GM23338 (cell line): ENCODE results near the gene ADAMTS4. TPM values are rescaled to one million over a fixed set of nuclear protein-coding genes. Genes with fewer than 3 reads are reported as not detected.

Source experiments
- ATAC-seq: fragments of 200-7000 bp; cut with Tn5 transposase; 3 replicates; pipeline ENCODE4 v1.9.1; 2020
- DNase-seq: peaks from one replicate; pipeline ENCODE4 v3.0.0-alpha.2; 2015; ENCODE audit warnings: low spot score
- H2AFZ ChIP-seq: fragments of 200-600 bp; sonication (generic); 2 replicates; pipeline ENCODE4 v1.8.0; 2016; ENCODE audit warnings: antibody characterized with exemption, mild to moderate bottlenecking, moderate library complexity
- H3F3A ChIP-seq: fragments of 200-600 bp; sonication (generic); replicated peaks from 2 replicates; pipeline ENCODE4 v1.8.0; 2017; ENCODE audit warnings: antibody characterized with exemption, mixed run types, low read depth
- H3K27ac ChIP-seq: fragments of 200-600 bp; sonication (generic); 2 replicates; pipeline ENCODE4 v1.6.1; 2016; ENCODE audit warnings: low read depth
- H3K27me3 ChIP-seq: fragments of 200-600 bp; sonication (generic); 2 replicates; pipeline ENCODE4 v1.8.0; 2016; ENCODE audit warnings: mild to moderate bottlenecking, mixed run types, moderate library complexity; ENCODE audit not compliant: insufficient read depth
- H3K36me3 ChIP-seq: fragments of 200-600 bp; sonication (generic); 2 replicates; pipeline ENCODE4 v1.8.0; 2016; ENCODE audit warnings: mild to moderate bottlenecking; ENCODE audit not compliant: insufficient read depth
- H3K4me1 ChIP-seq: fragments of 200-600 bp; sonication (generic); 2 replicates; pipeline ENCODE4 v1.8.0; 2016; ENCODE audit warnings: mild to moderate bottlenecking, moderate library complexity; ENCODE audit not compliant: insufficient read depth
- H3K4me2 ChIP-seq: fragments of 200-600 bp; sonication (generic); 2 replicates; pipeline ENCODE4 v1.7.1; 2017; ENCODE audit warnings: mixed run types
- H3K4me3 ChIP-seq: fragments of 200-600 bp; sonication (generic); 2 replicates; pipeline ENCODE4 v1.6.1; 2016; ENCODE audit warnings: mixed run types
- H3K79me2 ChIP-seq: fragments of 200-600 bp; sonication (generic); replicated peaks from 2 replicates; pipeline ENCODE4 v1.8.0; 2017; ENCODE audit warnings: mild to moderate bottlenecking; ENCODE audit not compliant: insufficient read depth
- H3K9me2 ChIP-seq: fragments of 200-600 bp; sonication (generic); 2 replicates; pipeline ENCODE4 v1.8.0; 2017; ENCODE audit not compliant: insufficient read depth
- H4K20me1 ChIP-seq: fragments of 200-600 bp; sonication (generic); replicated peaks from 2 replicates; pipeline ENCODE4 v1.8.0; 2017; ENCODE audit warnings: mild to moderate bottlenecking; ENCODE audit not compliant: insufficient read depth
- H3K27ac Mint-ChIP-seq: 2 replicates; pipeline ENCODE4 v1.8.0; 2020; ENCODE audit warnings: inconsistent platforms, mild to moderate bottlenecking, moderate library complexity, mixed read lengths
- H3K27me3 Mint-ChIP-seq: 3 replicates; pipeline ENCODE4 v1.8.0; 2022; ENCODE audit warnings: low read depth, mild to moderate bottlenecking, moderate library complexity, mixed read lengths, inconsistent platforms; ENCODE audit not compliant: insufficient read depth, poor library complexity
- H3K36me3 Mint-ChIP-seq: 3 replicates; pipeline ENCODE4 v1.8.0; 2021; ENCODE audit warnings: low read depth, mild to moderate bottlenecking, inconsistent platforms, moderate library complexity, mixed read lengths
- H3K4me1 Mint-ChIP-seq: 3 replicates; pipeline ENCODE4 v1.8.0; 2020; ENCODE audit warnings: mild to moderate bottlenecking, inconsistent platforms, mixed read lengths
- H3K4me3 Mint-ChIP-seq: 3 replicates; pipeline ENCODE4 v1.8.0; 2021; ENCODE audit warnings: moderate library complexity, mild to moderate bottlenecking, inconsistent platforms, mixed read lengths
- H3K9me3 Mint-ChIP-seq: 3 replicates; pipeline ENCODE4 v1.8.0; 2020; ENCODE audit warnings: moderate library complexity, mild to moderate bottlenecking, inconsistent platforms, mixed read lengths
- CREB1 ChIP-seq: fragments of 250-450 bp; sonication (Bioruptor Pico); IDR thresholded peaks from 2 replicates; pipeline ENCODE4 v1.5.0; 2020; ENCODE audit warnings: low read depth, mild to moderate bottlenecking, moderate library complexity
- EZH2 ChIP-seq: fragments of 200-600 bp; sonication (generic); IDR thresholded peaks from one replicate; pipeline ENCODE4 v1.8.0; 2017; ENCODE audit warnings: antibody characterized with exemption, mild to moderate bottlenecking, low read depth; ENCODE audit not compliant: unreplicated experiment
- EZH2phosphoT487 ChIP-seq: fragments of 200-600 bp; sonication (generic); IDR thresholded peaks from one replicate; pipeline ENCODE4 v1.8.1; 2018; ENCODE audit warnings: antibody characterized with exemption; ENCODE audit not compliant: unreplicated experiment
- JUNB ChIP-seq: IDR thresholded peaks from one replicate; pipeline ENCODE4 v1.6.1; 2016; ENCODE audit warnings: antibody characterized with exemption; ENCODE audit not compliant: unreplicated experiment
- NANOG ChIP-seq: IDR thresholded peaks from 2 replicates; pipeline ENCODE4 v1.6.1; 2016; ENCODE audit warnings: antibody characterized with exemption, borderline replicate concordance
- POLR2AphosphoS5 ChIP-seq: IDR thresholded peaks from 2 replicates; pipeline ENCODE4 v1.6.1; 2016; ENCODE audit warnings: antibody characterized with exemption, low read depth
- STAT1 ChIP-seq: IDR thresholded peaks from one replicate; pipeline ENCODE4 v1.6.1; 2016; ENCODE audit warnings: antibody characterized with exemption; ENCODE audit not compliant: unreplicated experiment
- ZNF114 ChIP-seq: fragments of 250-450 bp; sonication (Bioruptor Pico); IDR thresholded peaks from 2 replicates; pipeline ENCODE4 v1.5.0; 2020; ENCODE audit warnings: mild to moderate bottlenecking, moderate library complexity
- ZNF331 ChIP-seq: fragments of 250-450 bp; sonication (Bioruptor Pico); IDR thresholded peaks from 2 replicates; pipeline ENCODE4 v1.5.0; 2020; ENCODE audit warnings: low read depth, mild to moderate bottlenecking, moderate library complexity
- polyA plus RNA-seq: library from polyadenylated mRNA; unstranded; fragments of >200 nt; fragmentation: Nextera tagmentation; extraction: Ambion mirVana; gene quantifications from 2 replicates; pipeline ENCODE4 v1.2.1, GENCODE V29; 2016
- total RNA-seq: library from RNA; depleted of rRNA; stranded (reverse); fragments of >200 nt; shearing (Covaris generic); gene quantifications from 2 replicates; pipeline ENCODE4 v1.2.3, GENCODE V29; 2014
- TF ChIP-seq, protein P1 (sequence below): fragments of 250-450 bp; sonication (Bioruptor Pico); IDR thresholded peaks from 2 replicates; pipeline ENCODE4 v1.5.0; 2020; ENCODE audit warnings: mild to moderate bottlenecking, moderate library complexity
- TF ChIP-seq, protein P2 (sequence below), 2 experiments: fragments of 200-600 bp in 1 of 2; sonication (generic) in 1 of 2; conservative IDR thresholded peaks; 2 replicates each; pipeline versions ENCODE4 v1.5.1 to v1.6.1; 2016 to 2017; ENCODE audit warnings: antibody characterized with exemption in 2 of 2, low read depth in 2 of 2, mild to moderate bottlenecking in 2 of 2, moderate library complexity in 1 of 2
- TF ChIP-seq, protein P3 (sequence below): IDR thresholded peaks from 2 replicates; pipeline ENCODE4 v1.6.1; 2016; ENCODE audit warnings: antibody characterized with exemption
- TF ChIP-seq, protein P4 (sequence below): IDR thresholded peaks from one replicate; pipeline ENCODE4 v1.6.1; 2018; ENCODE audit warnings: antibody characterized with exemption; ENCODE audit not compliant: unreplicated experiment

ADAMTS4 gene
- total and polyA plus RNA-seq, 2 experiments from 2014 or later = 1.3 to 5.2 TPM

DNA sequence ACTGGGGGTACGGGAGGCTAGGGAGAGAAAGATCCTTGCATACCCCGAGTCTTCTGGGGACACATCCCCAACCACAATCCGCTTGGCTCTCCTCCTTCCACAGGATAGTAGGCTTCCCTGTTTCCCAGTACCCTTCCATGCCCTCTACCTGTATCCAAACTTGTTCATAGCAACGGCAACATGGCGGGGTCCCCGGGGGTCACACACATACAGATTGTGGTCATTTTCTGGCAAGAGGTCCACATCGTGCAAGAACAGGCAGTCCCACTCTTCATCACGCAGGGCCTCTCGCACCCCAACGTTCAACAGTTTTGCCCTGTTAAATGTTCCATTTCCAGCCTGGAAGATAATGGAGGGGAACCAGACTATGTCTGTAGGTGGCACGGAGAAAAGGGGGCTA is 25.1 kb downstream of the ADAMTS4 start:
- Mint-ChIP-seq H3K9me3 (no peaks in the 10 kb centered on the region), H3K27me3 (peaks cover 6% of the 10 kb centered on the region), H3K4me1 (peaks cover 15% of the 10 kb centered on the region), H3K36me3 (peaks cover 54% of the 10 kb centered on the region), H3K27ac (no peak overlapping the region), H3K4me3 (no peak overlapping the region)
- Histone ChIP-seq H3K36me3 (peaks cover 17% of the 10 kb centered on the region), H3K27ac (no peak overlapping the region), H3K27me3 (no peaks in the 10 kb centered on the region), H4K20me1 (peaks cover 6% of the 10 kb centered on the region; the same call in 1 of the 2 replicates), H2AFZ (no peak overlapping the region), H3F3A (0 out of 2 replicates have a peak, but pooled peaks cover 3% of the 10 kb centered on the region), H3K4me3 (no peak overlapping the region), H3K4me2 (no peak overlapping the region), H3K4me1 (peaks cover 15% of the 10 kb centered on the region; the same call in 1 of the 2 replicates), H3K79me2 (peaks cover 8% of the 10 kb centered on the region), H3K9me2 (no peaks in the 10 kb centered on the region)
- ATAC-seq (no peak), DNase-seq (no peak)
- TF ChIP-seq, protein P1, sequence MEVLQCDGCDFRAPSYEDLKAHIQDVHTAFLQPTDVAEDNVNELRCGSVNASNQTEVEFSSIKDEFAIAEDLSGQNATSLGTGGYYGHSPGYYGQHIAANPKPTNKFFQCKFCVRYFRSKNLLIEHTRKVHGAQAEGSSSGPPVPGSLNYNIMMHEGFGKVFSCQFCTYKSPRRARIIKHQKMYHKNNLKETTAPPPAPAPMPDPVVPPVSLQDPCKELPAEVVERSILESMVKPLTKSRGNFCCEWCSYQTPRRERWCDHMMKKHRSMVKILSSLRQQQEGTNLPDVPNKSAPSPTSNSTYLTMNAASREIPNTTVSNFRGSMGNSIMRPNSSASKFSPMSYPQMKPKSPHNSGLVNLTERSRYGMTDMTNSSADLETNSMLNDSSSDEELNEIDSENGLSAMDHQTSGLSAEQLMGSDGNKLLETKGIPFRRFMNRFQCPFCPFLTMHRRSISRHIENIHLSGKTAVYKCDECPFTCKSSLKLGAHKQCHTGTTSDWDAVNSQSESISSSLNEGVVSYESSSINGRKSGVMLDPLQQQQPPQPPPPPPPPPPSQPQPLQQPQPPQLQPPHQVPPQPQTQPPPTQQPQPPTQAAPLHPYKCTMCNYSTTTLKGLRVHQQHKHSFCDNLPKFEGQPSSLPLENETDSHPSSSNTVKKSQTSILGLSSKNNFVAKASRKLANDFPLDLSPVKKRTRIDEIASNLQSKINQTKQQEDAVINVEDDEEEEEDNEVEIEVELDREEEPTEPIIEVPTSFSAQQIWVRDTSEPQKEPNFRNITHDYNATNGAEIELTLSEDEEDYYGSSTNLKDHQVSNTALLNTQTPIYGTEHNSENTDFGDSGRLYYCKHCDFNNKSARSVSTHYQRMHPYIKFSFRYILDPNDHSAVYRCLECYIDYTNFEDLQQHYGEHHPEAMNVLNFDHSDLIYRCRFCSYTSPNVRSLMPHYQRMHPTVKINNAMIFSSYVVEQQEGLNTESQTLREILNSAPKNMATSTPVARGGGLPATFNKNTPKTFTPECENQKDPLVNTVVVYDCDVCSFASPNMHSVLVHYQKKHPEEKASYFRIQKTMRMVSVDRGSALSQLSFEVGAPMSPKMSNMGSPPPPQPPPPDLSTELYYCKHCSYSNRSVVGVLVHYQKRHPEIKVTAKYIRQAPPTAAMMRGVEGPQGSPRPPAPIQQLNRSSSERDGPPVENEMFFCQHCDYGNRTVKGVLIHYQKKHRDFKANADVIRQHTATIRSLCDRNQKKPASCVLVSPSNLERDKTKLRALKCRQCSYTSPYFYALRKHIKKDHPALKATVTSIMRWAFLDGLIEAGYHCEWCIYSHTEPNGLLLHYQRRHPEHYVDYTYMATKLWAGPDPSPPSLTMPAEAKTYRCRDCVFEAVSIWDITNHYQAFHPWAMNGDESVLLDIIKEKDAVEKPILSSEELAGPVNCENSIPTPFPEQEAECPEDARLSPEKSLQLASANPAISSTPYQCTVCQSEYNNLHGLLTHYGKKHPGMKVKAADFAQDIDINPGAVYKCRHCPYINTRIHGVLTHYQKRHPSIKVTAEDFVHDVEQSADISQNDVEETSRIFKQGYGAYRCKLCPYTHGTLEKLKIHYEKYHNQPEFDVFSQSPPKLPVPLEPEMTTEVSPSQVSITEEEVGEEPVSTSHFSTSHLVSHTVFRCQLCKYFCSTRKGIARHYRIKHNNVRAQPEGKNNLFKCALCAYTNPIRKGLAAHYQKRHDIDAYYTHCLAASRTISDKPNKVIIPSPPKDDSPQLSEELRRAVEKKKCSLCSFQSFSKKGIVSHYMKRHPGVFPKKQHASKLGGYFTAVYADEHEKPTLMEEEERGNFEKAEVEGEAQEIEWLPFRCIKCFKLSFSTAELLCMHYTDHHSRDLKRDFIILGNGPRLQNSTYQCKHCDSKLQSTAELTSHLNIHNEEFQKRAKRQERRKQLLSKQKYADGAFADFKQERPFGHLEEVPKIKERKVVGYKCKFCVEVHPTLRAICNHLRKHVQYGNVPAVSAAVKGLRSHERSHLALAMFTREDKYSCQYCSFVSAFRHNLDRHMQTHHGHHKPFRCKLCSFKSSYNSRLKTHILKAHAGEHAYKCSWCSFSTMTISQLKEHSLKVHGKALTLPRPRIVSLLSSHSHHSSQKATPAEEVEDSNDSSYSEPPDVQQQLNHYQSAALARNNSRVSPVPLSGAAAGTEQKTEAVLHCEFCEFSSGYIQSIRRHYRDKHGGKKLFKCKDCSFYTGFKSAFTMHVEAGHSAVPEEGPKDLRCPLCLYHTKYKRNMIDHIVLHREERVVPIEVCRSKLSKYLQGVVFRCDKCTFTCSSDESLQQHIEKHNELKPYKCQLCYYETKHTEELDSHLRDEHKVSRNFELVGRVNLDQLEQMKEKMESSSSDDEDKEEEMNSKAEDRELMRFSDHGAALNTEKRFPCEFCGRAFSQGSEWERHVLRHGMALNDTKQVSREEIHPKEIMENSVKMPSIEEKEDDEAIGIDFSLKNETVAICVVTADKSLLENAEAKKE (CRISPR knock-in tag) = no peak
- TF ChIP-seq EZH2 (no peak), POLR2AphosphoS5 (no peak), CREB1 (CRISPR knock-in tag) (no peak), EZH2phosphoT487 (no peak), JUNB (no peak), ZNF331 (CRISPR knock-in tag) (no peak), STAT1 (no peak), ZNF114 (no peak), NANOG (no peak)
- TF ChIP-seq, protein P2, sequence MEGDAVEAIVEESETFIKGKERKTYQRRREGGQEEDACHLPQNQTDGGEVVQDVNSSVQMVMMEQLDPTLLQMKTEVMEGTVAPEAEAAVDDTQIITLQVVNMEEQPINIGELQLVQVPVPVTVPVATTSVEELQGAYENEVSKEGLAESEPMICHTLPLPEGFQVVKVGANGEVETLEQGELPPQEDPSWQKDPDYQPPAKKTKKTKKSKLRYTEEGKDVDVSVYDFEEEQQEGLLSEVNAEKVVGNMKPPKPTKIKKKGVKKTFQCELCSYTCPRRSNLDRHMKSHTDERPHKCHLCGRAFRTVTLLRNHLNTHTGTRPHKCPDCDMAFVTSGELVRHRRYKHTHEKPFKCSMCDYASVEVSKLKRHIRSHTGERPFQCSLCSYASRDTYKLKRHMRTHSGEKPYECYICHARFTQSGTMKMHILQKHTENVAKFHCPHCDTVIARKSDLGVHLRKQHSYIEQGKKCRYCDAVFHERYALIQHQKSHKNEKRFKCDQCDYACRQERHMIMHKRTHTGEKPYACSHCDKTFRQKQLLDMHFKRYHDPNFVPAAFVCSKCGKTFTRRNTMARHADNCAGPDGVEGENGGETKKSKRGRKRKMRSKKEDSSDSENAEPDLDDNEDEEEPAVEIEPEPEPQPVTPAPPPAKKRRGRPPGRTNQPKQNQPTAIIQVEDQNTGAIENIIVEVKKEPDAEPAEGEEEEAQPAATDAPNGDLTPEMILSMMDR (conservative IDR thresholded peaks at IDR 0.05; ENCODE audit: low read depth in 2 of 2) = no peak
- TF ChIP-seq, protein P3, sequence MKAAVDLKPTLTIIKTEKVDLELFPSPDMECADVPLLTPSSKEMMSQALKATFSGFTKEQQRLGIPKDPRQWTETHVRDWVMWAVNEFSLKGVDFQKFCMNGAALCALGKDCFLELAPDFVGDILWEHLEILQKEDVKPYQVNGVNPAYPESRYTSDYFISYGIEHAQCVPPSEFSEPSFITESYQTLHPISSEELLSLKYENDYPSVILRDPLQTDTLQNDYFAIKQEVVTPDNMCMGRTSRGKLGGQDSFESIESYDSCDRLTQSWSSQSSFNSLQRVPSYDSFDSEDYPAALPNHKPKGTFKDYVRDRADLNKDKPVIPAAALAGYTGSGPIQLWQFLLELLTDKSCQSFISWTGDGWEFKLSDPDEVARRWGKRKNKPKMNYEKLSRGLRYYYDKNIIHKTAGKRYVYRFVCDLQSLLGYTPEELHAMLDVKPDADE = no peak
- TF ChIP-seq, protein P4, sequence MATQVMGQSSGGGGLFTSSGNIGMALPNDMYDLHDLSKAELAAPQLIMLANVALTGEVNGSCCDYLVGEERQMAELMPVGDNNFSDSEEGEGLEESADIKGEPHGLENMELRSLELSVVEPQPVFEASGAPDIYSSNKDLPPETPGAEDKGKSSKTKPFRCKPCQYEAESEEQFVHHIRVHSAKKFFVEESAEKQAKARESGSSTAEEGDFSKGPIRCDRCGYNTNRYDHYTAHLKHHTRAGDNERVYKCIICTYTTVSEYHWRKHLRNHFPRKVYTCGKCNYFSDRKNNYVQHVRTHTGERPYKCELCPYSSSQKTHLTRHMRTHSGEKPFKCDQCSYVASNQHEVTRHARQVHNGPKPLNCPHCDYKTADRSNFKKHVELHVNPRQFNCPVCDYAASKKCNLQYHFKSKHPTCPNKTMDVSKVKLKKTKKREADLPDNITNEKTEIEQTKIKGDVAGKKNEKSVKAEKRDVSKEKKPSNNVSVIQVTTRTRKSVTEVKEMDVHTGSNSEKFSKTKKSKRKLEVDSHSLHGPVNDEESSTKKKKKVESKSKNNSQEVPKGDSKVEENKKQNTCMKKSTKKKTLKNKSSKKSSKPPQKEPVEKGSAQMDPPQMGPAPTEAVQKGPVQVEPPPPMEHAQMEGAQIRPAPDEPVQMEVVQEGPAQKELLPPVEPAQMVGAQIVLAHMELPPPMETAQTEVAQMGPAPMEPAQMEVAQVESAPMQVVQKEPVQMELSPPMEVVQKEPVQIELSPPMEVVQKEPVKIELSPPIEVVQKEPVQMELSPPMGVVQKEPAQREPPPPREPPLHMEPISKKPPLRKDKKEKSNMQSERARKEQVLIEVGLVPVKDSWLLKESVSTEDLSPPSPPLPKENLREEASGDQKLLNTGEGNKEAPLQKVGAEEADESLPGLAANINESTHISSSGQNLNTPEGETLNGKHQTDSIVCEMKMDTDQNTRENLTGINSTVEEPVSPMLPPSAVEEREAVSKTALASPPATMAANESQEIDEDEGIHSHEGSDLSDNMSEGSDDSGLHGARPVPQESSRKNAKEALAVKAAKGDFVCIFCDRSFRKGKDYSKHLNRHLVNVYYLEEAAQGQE = no peak
